Measurements from ENCODE around the gene C2orf72. TPM values are rescaled to one million over a fixed set of nuclear protein-coding genes. Genes with fewer than 3 reads are reported as not detected.

Gene C2orf72
- total and polyA plus RNA-seq, 12 donors = 0.11 to 1.9 (median 0.60) TPM; not detected in 1

DNA sequence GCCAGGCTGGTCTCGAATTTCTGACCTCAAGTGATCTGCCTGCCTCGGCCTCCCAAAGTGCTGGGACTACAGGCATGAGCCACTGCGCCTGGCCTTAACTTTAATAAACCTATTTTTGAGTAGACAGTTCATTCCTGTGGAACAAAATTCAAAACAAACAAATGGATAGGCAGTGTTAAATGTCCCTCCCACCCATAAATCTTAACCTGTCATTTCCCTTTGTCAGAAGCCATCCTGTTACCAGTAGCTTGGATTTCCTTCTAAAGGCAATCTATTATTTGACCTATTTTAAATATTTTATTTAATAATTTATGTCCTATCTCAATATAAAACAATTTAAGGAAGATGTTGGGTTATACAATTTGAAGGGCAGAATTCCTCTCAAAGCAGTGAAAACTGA lies 6.6 kb upstream of the C2orf72 start:
- H3K27me3 ChIP-seq = peaks cover 9% of the 10 kb centered on the region
- no peaks in the 10 kb centered on the region for H3K4me1 ChIP-seq (replicated peaks in 1 of 2)
- H3K36me3 ChIP-seq (replicated peaks in 1 of 2) = no peaks in the 10 kb centered on the region
- H3K9me3 ChIP-seq (replicated peaks in 1 of 3) = no peaks in the 10 kb centered on the region
- TF ChIP-seq, protein P1, sequence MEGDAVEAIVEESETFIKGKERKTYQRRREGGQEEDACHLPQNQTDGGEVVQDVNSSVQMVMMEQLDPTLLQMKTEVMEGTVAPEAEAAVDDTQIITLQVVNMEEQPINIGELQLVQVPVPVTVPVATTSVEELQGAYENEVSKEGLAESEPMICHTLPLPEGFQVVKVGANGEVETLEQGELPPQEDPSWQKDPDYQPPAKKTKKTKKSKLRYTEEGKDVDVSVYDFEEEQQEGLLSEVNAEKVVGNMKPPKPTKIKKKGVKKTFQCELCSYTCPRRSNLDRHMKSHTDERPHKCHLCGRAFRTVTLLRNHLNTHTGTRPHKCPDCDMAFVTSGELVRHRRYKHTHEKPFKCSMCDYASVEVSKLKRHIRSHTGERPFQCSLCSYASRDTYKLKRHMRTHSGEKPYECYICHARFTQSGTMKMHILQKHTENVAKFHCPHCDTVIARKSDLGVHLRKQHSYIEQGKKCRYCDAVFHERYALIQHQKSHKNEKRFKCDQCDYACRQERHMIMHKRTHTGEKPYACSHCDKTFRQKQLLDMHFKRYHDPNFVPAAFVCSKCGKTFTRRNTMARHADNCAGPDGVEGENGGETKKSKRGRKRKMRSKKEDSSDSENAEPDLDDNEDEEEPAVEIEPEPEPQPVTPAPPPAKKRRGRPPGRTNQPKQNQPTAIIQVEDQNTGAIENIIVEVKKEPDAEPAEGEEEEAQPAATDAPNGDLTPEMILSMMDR (IDR thresholded peaks at IDR 0.05) = no peak
- no peak for TF ChIP-seq POLR2A (IDR thresholded peaks at IDR 0.05)
- H3K27ac ChIP-seq = no peak overlapping the region
- no peak for DNase-seq
- H3K4me3 ChIP-seq = no peak overlapping the region
- 72 to 89% (median 87%) methylated on average over 3 of the region's 3 CpGs for WGBS, 4 donors
- intact Hi-C loops (cut with DNase I) = no loop called here

DNA sequence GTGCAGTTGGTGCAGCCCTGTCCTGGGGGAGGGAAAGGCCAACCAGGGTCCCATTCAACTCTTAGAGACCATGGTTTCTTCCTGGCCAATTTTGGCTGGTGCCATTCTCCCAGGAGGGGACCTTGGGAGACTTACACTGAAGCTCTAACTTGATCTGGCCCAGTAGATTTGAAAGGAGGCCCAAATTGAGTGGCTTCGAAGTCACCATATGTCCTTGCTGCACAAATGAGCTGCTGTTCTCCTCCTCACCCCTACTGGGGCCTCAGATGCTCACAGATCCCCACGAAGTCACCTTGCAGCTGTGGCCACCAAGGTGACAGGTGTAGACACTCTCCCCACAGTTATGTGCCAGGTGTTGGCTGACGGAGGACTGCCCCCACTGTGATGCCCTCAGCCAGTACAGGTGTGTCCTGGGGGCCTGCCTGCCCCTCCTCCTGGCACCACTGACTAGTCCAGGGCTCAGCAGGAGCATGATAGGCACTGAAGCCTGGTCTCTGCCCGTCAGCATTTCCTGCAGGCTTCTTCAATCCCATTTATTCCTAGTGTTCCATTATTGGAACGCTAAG lies 4.7 kb upstream of the C2orf72 start:
- intact Hi-C loops (cut with DNase I) = no loop called here

DNA sequence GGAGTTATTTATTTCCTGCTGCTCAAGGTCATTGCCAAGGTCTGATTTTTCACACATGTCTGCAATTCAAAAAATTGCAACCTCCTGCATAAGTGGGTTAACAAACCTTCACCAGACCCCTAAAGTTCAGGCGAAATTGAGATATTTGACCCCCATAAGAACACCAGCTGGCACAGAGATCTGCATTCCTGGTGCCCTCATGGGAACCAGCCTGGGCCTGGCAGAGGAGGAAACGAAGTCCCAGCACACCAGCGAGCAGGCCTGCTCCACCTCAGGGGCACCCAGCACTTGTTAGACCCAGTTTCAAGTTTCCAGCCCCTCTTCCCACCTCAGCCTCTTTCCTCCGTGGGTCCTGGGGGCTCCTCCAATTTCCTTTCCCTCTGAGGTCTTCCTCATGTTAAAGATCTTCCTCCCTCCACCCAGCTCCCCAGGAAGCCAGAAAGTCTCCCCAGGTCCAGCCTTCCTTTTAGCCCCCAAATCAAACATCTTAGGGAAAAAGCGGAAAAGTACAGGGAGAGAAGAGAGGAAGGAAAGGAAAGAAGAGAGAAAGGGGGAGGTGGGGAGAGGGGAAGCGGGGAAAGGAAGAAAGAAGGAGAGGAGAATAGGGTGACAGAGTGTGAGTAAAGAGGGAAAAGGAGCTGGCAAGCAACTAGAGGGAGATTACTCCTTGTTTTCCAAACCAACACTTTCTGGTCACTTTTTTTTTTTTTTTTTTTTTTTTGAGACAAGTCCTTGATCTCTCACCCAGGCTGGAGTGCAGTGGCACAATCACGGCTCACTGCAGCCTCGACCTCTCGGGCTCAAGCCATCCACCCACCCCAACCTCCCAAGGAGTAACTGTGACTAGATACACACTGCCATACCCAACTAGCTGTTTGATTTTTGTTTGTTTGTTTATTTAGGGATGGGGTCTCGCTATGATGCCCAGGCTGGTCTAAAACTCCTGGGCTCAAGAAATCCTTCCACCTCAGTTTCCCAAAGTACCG lies 3.9 kb upstream of the C2orf72 start:
- intact Hi-C loops (cut with DNase I) = no loop called here
- H3K27me3 ChIP-seq = peaks cover 20% of the 10 kb centered on the region
- no peak for TF ChIP-seq POLR2A (IDR thresholded peaks at IDR 0.05)
- TF ChIP-seq, protein P1 (IDR thresholded peaks at IDR 0.05) = no peak

More for the DNA sequence above, 4.7 kb upstream of the C2orf72 start:
- DNase-seq = no peak
- H3K4me1 ChIP-seq (replicated peaks in 1 of 2) = no peaks in the 10 kb centered on the region
- no peak overlapping the region for H3K4me3 ChIP-seq
- H3K9me3 ChIP-seq (replicated peaks in 1 of 3) = no peaks in the 10 kb centered on the region
- H3K27me3 ChIP-seq = peaks cover 19% of the 10 kb centered on the region
- H3K36me3 ChIP-seq (replicated peaks in 1 of 2) = no peaks in the 10 kb centered on the region
- H3K27ac ChIP-seq = no peak overlapping the region
- no peak for TF ChIP-seq POLR2A (IDR thresholded peaks at IDR 0.05)
- TF ChIP-seq, protein P1 (IDR thresholded peaks at IDR 0.05) = no peak
- WGBS, 4 donors = 72 to 89% (median 77%) methylated on average over 3 to 5 of the region's 5 CpGs

DNA sequence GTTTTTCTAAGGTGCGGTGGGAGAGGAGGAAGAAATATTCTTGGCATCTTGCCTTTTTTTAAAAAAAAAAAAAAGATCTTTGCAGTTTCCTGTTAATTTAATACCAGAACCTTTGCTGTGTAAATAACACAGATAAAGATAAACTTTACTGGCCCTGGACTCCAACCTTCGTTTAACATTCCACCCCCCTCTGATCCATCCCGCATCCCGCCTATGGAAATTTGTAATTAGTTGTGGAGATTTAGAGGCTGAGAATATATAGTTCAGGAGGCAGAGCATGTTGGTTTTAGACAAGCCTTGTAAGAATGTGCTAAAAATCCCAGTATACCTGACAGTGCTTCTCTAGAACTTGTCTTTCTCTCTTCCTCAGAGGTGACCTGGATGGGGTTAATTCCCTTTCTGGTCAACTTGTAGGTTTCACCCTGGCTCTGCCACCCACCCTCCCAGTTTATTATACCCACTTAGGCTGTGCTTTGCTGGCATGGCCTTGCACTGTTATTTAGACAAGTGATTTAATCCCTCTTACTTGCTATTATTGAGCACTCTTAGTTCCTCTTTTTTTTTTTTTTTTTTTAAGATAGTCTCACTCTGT lies 2.9 kb upstream of the C2orf72 start:
- no peak for DNase-seq
- Histone ChIP-seq H3K4me3 (no peak overlapping the region), H3K4me1 (replicated peaks in 1 of 2) (no peaks in the 10 kb centered on the region), H3K9me3 (replicated peaks in 1 of 3) (no peaks in the 10 kb centered on the region), H3K36me3 (replicated peaks in 1 of 2) (no peaks in the 10 kb centered on the region), H3K27me3 (peaks cover 23% of the 10 kb centered on the region), H3K27ac (no peak overlapping the region)
- TF ChIP-seq, protein P1 (IDR thresholded peaks at IDR 0.05) = no peak
- TF ChIP-seq POLR2A (IDR thresholded peaks at IDR 0.05) = no peak
- 23 to 36% (median 30%) methylated on average over 4 of the region's 4 CpGs for WGBS, 4 donors
- intact Hi-C loops (cut with DNase I) = no loop called here

More for the DNA sequence above, 3.9 kb upstream of the C2orf72 start:
- Histone ChIP-seq H3K27ac (no peak overlapping the region), H3K9me3 (replicated peaks in 1 of 3) (no peaks in the 10 kb centered on the region), H3K4me3 (no peak overlapping the region), H3K36me3 (replicated peaks in 1 of 2) (no peaks in the 10 kb centered on the region), H3K4me1 (replicated peaks in 1 of 2) (no peaks in the 10 kb centered on the region)
- no peak for DNase-seq
- 45 to 63% (median 53%) methylated on average over 10 to 11 of the region's 11 CpGs for WGBS, 4 donors
